ENCODE measurements around the gene CGNL1.

CGNL1 gene

DNA sequence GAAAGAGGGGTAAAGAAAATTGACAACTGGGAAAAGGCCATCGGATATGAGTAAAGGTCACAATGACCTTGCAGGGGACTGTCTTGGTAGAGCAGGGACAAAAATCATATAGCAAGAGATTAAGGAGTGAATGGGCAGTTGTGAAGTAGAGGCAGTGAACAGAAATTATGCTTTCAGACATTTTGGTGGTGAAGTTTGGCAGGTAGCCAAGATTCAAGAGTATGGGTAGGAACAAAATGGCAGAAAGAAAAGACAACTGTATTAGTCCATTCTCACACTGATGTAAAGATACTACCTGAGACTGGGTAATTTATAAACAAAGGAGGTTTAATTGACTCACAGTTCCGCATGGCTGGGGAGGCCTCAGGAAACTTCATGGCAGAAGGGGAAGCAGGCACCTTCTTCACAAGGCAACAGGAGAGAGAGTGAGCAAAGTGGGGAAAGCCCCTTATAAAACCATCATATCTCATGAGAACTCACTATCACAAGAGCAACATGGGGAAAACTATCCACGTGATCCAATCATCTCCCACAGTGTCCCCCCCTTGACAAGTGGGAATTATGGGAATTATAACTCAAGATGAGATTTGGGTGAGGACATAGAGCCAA lies 84.0 kb downstream of the CGNL1 start:
- no peak for DNase-seq (ENCODE audit: low spot score)

GRCh38 chr15:57461541-57461940 lies 85.2 kb downstream of the CGNL1 start:
- no peak for DNase-seq (ENCODE audit: low spot score)

GRCh38 chr15:57462381-57462780 lies 86.1 kb downstream of the CGNL1 start:
- no peak for DNase-seq (ENCODE audit: low spot score)

DNA sequence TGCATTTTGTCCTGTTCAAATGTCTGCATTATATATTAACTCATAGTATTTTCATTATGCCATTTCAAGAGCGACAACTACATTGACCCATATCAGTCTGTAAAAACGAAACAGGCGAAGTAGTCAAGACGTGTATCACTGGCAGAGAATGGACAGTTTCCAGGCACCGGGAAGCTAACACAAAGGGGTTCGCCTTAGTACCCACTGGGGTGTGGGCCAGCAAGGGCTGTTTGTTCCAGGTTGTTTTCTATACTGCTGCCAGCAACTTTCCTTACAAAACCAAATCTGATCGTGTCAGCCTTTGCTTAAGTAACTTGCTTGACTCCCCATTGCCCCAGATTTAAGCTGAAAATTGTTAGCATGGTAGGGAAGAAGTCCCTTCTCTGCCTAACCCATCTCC lies 87.1 kb downstream of the CGNL1 start:
- no peak for DNase-seq (ENCODE audit: low spot score)

DNA sequence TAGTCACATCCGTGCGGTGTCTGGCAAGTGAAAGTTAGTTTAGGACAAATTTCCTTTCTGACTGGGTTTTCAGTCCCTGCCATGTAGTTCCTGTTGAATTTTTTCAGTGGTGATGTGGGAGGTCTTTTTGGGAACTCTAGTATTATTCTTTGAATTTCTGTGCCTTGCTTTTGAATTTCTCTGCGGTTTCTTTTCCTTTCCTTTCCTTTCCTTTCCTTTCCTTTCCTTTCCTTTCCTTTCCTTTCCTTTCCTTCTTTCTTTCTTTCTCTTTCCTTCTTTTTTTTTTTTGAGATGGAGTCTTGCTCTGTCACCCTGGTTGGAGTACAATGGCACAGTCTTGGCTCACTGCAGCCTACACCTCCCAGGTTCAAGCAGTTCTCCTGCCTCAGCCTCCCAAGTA lies 88.2 kb downstream of the CGNL1 start:
- no peak for DNase-seq (ENCODE audit: low spot score)

DNA sequence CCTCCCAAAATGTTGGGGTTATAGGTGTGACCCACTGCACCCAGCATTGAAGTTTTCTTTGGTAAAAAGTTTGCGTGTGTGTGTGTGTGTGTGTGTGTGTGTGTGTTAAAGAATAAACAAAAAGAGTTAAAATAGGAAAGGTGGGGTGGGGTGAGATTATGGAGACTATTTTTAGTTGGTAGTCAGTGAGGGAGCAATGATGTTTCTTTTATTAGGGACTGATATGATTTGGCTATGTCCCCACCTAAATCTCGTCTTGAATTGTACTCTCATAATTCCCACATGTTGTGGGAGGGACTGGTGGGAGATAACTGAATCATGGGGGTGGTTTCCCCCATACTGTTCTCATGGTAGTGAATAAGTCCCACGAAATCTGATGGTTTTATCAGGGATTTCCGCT lies 92.2 kb downstream of the CGNL1 start:
- no peak for DNase-seq (ENCODE audit: low spot score)

GRCh38 chr15:57470543-57470942 lies 94.2 kb downstream of the CGNL1 start:
- DNase-seq (ENCODE audit: low spot score): no peak

GRCh38 chr15:57472861-57473260 lies 96.6 kb downstream of the CGNL1 start:
- no peak for DNase-seq (ENCODE audit: low spot score)

- no peak for DNase-seq (ENCODE audit: low spot score)
These were observed 100.2 kb downstream of the CGNL1 start for GRCh38 chr15:57476533-57476975.

DNA sequence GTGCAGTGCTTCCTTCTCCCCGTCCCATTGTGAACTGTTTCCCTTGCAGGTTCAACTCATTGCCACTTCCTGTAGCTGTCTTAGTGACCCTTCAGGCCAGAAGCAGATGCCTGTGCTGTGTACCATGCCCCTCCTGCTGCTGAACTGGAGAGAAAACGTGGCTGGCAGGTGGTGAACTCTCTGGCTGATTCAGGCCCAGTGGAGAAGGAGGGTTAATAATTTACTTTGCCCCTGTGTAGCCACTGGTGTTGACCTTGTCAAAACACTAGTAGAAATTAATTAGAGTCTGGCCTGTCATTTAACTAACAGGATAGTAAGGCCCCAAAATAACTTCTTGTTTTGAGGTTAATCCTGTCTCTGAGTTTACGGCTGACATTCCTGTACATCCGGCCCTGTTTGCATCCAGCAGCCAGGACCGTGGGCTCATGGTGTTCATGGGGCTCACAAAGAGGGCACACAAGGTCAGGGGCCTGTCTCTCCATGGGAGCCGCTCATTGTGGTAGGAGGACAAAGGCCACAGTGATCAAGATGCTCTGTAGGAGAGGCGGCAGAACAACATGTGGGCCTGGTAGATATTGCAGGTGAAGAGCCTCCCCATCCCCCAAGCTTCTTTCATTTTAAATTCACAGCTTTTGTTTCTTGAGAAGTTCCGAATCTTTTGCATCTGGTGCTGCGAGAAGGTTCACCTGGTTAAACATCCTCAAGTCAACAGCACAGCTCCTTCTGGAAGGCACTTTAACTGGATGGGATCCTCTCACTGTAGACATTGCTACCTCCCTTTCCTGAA lies 101.6 kb downstream of the CGNL1 start:
- no peak for DNase-seq (ENCODE audit: low spot score)

DNA sequence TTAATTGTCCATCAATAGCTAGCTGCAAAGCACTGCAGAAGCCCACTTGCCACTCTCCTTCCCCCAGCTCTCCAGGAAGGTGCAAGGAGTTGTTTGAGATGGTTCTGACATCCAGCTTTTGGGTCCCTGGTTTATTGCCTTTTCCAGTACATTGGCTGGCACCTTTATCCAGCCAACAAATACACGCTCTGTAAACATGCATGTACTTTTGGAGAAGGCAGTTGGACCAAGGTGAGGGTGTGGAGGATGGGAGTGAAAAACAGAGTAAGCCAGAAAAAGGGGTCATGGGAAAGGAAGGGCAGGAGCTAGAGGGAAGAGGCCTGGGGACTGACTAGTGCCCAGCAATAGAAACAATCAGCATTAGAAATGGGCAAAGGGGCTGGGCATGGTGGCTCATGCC lies 102.7 kb downstream of the CGNL1 start:
- no peak for DNase-seq (ENCODE audit: low spot score)

DNA sequence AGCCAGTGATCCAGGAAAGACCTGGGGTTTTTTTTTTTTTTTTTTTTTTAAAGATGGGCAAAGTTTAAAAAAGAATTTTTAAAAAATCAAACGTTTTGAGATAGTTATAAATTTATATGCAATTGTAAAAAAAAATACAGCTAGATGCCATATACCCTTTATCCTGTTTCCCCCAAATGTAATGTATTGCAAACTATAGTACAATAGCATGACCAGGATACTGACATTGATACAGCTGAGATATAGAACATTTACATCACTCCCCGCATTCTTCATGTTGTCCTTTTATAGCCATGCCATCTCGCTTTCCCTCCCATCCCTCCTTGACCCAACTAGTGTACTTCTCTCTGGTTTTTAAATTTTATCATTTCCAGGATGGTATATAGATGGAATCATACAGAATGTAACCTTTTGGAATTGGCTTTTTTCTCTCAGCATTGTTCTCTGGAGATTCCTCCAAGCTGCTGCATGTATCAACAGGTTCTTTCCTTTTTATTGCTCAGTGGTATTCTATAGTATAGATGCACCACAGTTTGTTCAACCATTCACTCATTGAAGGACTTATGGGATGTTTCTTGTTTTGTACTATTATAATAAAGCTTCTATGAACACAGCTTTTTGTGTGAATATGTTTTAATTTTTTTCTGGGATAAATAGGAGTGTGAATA lies 104.9 kb downstream of the CGNL1 start:
- DNase-seq (ENCODE audit: low spot score): no peak

DNA sequence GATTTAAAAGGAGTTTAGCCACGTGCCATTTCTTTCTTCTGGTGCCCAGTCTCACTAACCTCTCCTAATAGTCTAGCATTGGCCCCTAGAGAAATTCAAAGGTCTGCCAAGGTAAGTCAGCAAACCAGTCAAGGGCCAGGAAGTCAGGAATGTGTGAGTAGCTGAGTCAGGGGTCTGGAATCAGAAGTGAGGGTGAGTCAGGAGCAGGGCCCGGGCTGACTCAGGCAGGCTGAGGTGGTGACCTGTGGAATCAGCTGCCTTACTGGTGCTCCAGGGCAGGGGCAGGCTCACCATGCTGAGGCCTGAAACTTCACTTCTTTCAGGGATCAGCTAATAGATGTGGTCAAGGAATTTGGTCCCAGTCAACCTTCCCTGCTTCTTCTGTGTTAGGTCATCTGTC lies 109.6 kb downstream of the CGNL1 start:
- DNase-seq (ENCODE audit: low spot score): no peak

DNA sequence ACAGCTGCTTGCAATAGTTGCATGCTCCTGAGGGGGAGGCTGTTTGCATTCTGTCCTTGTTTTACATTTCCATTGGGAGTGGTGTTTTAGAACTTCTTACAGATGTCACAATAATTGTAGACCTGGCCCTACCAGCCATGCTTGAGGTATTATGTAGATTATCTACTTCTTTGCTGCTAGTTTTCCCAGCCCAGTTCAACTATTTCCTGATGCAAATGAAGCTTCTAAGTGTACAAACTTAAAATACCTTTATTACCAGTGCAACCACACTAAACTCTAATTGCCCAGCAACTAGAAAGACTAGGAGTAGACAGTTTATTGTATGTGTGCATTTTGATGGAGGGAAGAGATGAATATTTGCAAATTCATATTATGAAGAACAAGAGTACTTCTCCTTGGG lies 110.5 kb downstream of the CGNL1 start:
- no peak for DNase-seq (ENCODE audit: low spot score)

- no peak for DNase-seq (ENCODE audit: low spot score)
These were observed 112.8 kb downstream of the CGNL1 start for GRCh38 chr15:57489122-57489521.

DNA sequence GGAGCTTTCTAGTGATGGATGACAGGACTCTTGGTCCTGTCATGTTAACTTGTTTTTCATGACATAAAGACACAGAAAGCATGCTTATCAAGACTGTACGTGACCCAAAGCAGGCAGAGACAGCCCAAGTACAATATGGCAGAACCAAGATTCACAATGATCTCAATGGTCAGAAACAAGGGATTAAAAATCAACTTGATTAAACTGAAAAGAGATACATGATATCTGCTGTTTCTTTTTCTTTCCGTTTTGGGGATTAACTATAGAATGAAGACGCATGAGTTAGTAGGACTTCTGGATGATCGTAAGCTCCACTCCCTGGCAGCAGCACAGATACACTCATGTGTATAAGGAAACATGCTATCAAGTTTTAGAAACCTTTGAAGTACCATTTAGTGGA lies 117.0 kb downstream of the CGNL1 start:
- DNase-seq (ENCODE audit: low spot score): no peak

- no peak for DNase-seq (ENCODE audit: low spot score)
These were observed 118.3 kb downstream of the CGNL1 start for GRCh38 chr15:57494581-57494980.

- no peak for DNase-seq (ENCODE audit: low spot score)
These were observed 118.7 kb downstream of the CGNL1 start for GRCh38 chr15:57495041-57495440.

GRCh38 chr15:57495554-57496165 lies 119.4 kb downstream of the CGNL1 start:
- DNase-seq (ENCODE audit: low spot score): no peak

GRCh38 chr15:57496594-57496945 lies 120.3 kb downstream of the CGNL1 start:
- DNase-seq (ENCODE audit: low spot score): no peak

DNA sequence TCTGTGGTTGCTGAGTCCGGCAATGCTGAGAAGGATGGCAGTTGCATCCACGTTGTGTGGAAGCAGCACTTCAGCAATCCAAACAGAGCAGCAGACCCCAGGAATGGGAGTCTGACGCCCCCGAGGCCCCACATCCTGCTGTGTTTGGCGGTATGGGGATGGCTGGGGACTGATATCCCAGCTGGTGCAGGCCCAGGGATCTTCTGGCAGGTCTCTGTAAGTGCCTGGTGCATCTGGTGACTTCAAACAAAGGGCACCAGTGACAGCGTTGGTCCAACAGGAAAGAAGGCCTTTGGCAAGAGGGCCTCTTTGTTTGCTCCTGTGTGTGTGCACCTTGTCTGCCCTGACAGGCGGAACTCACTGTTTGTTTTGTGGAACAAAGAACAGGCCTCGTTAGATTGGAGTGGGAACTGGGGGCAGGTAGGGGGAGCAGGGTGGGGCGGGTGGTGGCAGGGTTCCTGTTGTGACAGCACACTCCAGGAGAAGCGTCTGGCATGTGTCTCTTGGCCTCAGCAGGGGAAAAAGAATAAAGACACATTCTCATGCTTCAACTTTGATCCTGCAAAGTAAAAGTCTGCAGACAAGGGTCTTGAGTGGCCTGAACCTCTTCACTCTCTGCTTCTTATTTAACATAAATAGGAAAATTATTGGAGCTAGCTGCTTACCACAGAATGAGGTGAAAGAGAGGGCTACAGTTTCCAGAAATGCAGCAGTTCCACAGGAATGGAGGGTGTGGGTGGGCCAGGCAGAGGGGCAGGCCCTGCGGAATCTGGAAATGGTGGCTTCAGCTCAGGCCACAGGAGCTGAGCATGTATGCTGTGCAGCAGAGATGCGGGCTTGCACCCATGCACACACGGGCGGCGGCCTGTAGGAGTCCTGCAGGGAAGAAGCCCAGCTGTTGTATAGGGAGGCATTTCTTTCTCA lies 120.9 kb downstream of the CGNL1 start:
- DNase-seq (ENCODE audit: low spot score): no peak

GRCh38 chr15:57500256-57500655 lies 124.0 kb downstream of the CGNL1 start:
- no peak for DNase-seq (ENCODE audit: low spot score)
